HFF-Myc (cell line): ENCODE results near the gene SNAP47.

ENCODE experiments used
- DNase-seq: peaks from one replicate; pipeline ENCODE4 v3.0.0-alpha.2; 2011; ENCODE audit warnings: low read depth; ENCODE audit errors: extremely low read depth
- H3K4me3 ChIP-seq: replicated peaks from 2 replicates; pipeline ENCODE4 v1.5.1; 2011; ENCODE audit warnings: low read depth, mild to moderate bottlenecking, control low read depth, low read length
- TF ChIP-seq, protein P1 (sequence below): IDR thresholded peaks from 2 replicates; pipeline ENCODE4 v1.5.1; 2012; ENCODE audit warnings: mild to moderate bottlenecking, low read depth, low read length, control low read depth; ENCODE audit errors: missing control alignments

Gene SNAP47

DNA sequence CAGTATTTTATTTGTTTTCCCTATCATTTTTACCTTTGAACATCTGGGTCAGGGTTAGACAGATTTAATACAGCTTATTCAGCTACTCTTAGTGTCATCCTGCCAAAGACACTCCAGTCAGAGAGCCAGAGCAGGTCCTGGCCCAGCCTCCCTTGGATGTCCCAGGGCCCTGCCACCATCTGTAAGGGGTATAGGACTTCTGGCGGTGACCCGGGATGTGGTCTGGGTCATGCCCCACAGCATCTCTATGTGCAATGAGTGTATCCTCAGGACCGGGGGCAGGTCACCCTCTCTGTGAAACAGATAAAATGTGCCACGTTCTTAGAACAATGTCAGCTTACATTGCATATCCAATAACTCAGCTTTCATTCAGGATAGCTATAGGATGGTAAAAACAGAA lies 42.4 kb downstream of the SNAP47 start:
- DNase-seq: no peak
- H3K4me3 ChIP-seq: no peak overlapping the region
- TF ChIP-seq, protein P1, sequence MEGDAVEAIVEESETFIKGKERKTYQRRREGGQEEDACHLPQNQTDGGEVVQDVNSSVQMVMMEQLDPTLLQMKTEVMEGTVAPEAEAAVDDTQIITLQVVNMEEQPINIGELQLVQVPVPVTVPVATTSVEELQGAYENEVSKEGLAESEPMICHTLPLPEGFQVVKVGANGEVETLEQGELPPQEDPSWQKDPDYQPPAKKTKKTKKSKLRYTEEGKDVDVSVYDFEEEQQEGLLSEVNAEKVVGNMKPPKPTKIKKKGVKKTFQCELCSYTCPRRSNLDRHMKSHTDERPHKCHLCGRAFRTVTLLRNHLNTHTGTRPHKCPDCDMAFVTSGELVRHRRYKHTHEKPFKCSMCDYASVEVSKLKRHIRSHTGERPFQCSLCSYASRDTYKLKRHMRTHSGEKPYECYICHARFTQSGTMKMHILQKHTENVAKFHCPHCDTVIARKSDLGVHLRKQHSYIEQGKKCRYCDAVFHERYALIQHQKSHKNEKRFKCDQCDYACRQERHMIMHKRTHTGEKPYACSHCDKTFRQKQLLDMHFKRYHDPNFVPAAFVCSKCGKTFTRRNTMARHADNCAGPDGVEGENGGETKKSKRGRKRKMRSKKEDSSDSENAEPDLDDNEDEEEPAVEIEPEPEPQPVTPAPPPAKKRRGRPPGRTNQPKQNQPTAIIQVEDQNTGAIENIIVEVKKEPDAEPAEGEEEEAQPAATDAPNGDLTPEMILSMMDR: no peak

DNA sequence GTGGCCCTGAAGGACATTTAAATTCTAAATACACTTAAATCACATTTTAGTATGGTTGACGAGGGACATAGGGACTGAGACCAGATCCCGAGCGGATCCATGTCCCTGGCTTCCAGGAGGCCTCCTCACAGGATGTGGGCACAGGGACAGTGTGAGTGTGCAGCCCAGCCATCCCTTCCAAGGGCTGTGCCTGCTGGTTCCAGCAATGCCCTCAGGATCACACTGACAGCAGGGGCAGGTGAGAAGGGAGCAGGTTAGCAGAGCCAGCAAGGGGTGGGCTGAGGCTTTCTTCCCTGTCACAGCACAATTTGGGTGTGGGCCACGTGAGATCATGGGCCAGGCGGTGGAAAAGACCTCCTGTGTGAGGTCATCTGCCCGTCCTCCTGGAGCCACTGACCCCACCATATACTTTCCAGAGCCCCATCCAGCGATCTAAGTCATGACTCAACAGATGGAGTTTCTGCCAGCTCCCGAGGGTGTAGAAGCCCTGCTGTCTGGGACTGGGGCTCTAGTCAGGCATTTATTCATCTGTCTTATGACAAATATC lies 43.2 kb downstream of the SNAP47 start:
- H3K4me3 ChIP-seq: no peak overlapping the region
- TF ChIP-seq, protein P1: no peak
- DNase-seq: no peak

DNA sequence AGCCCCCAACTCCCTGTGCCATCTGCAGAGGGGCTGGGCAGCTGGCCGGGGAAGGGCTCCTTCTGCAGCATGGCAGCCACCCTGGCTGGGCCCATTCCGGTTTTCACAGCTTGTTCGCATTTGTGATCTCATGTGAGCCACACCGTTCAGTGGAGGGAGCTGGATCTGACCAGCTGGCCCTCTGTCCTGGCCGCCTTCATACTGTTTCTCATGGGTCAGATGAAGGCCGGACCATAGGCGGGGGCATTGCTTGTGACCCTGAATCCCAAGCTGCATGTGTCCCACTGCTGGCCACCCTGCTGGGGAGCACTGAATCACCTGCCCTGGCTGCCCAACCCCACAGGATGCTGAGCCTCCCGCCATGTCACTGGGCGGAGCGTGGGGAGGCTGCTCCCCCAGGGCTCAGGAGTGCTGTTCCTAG lies 43.8 kb downstream of the SNAP47 start:
- no peak overlapping the region for H3K4me3 ChIP-seq
- no peak for DNase-seq
- TF ChIP-seq, protein P1: no peak

DNA sequence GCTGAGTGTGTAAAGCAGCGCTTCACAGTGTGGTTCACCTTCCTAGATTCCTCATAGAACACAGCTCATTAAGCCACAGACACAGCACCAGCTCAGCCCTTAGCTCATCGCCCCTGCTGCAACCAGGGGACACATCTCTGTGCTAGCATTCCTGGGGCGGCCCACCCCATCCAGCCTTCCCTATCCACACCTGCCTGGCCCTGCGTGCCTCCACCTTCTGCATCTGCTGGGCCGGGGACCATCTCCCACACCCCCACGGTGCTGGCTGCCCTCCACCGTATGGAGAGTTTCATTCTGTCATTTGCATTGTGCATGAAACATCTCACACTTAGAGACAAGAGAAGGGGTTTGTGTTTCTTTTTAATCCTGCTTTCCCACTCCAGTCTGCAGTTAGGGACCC lies 44.5 kb downstream of the SNAP47 start:
- no peak overlapping the region for H3K4me3 ChIP-seq
- TF ChIP-seq, protein P1: no peak
- DNase-seq: no peak

DNA sequence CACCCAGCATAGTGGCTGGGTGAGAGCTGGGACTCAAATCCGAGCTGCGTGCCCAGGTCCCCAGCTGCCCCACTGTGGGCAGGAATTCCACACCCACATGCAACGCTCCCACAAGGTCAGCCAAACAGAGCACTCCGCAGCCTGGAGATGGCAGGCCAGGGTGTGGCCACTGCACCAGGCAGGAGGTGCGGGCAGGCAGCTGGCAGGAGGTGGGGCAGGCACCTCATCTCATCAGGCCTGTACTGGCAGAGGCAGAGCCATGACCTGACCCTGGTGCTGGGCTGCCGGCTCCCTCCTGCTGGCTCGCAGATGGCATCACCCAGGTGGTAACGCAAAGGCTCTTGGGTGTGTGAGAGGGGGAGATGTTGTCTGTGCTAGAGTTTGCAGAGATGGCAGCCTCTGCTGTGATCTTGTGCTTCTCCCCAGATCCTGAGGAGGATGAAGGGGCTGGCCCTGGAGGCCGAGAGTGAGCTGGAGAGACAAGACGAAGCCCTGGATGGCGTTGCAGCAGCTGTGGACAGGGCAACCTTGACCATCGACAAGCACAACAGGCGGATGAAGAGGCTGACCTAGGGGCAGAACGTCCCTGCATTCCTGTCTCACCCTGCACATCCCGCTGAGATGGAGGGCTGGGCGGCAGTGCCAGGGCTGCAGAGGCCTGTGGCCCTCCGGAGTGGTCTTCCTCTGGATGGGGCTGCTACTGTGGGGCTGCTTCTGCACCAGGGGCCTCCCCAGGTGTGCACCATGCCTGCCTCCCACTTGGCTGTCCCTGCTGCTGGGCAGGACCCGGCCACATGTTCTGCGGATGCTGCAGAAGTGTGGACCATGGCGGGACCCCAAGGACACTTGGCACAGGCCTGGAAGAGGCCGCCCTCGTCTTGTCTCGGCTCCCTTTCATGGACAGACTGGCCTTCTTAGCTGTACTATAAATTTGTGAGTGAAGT lies 45.1 kb downstream of the SNAP47 start:
- no peak for DNase-seq
- TF ChIP-seq, protein P1: no peak
- H3K4me3 ChIP-seq: no peak overlapping the region

DNA sequence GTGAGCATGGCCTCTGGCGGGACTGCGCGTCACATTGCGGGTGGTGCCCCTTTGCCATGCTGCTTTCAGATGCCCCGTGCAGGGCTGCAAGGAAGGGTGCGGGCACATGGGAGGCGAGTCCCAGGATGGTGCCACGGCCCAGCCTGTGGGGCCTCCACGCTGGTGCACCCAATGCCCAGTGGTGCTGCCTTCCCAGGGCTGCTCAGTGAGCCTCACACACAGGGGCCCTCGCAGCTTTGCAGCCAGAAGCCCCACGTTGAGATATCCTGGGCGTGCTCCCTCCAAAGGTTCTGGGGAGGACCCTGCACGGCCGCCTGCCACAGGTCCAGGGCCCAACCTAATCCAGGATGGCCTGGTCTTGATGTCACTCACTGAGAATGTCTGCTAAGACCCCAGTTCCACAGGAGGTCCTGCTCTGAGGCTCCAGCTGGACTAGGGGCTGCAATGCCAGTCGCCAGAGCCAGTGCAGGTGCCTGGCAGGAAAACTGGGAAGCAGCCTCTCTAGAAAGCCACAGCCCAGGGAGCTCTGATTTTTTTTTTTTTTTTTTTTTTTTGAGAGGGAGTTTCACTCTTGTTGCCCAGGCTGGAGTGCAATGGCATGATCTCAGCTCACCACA lies 46.2 kb downstream of the SNAP47 start:
- no peak for DNase-seq
- TF ChIP-seq, protein P1: no peak
- no peak overlapping the region for H3K4me3 ChIP-seq
